Measurements from ENCODE around the gene CHPT1.

The CHPT1 gene

GRCh38 chr12:101767537-101767936, 70.1 kb downstream of the CHPT1 start:
- no peak for DNase-seq

DNA sequence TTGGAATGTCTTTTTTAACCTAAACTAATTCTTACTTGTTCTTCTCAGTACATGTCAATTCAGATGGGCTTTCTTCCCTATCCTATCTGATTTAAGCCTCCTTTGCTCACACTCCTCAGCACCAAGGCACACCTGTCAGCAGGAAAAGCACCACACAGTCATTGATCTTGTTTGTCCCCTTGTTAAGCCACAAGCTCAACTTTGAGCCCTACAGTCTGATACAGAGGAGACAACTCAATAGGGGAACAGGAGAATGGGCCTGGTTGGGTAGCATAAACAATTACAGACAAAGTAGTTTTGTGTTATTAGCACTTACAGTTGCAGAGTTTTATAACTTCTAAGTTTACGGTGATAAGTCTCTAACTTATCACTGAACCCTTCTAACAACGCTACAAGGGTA, 71.3 kb downstream of the CHPT1 start:
- DNase-seq = no peak

DNA sequence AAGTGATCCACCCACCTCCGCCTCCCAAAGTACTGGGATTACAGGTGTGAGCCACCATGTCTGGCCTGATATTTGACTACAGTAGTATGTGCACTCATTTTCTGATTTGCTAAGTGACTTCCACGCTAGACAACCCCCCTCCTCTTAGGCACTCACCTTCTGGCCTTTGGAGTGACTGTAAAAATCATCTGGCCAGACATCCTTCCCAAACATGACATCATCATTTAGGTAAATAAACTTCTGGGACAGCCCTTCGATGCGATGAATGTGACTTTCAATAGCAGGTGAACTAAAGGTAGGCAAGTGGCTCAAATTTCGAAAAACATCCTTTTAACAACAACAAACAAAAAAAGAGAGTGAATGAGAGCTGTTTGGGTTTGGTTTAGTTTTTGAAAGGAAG, 72.4 kb downstream of the CHPT1 start:
- no peak for DNase-seq

GRCh38 chr12:101772012-101772775, 74.8 kb downstream of the CHPT1 start:
- no peak for DNase-seq

DNA sequence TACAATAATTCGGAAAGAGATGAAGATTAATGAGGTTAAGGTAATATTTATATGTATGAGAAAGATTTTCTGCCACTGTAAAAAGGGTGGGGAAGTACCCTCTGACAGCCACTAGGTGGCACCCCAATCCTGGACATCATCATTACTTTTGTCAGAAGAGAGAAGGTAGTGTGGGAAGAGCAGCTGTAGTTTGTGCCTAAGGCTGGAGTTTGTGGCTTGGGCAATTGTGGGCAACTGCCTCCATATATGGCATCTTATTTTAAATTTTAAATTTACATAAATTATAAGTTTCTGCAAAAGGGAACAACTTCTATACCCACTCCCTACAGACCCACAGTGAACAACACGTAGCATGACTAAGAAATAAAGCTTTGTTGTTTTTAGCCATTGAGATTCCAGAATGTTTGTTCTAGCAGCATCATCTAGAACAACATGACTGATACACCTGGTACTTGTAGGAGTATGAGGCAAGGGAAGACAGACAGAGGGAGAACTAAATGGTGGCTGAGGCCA, 76.3 kb downstream of the CHPT1 start:
- no peak for DNase-seq

GRCh38 chr12:101775816-101776215, 78.4 kb downstream of the CHPT1 start:
- DNase-seq = no peak

GRCh38 chr12:101777485-101777884, 80.0 kb downstream of the CHPT1 start:
- no peak for DNase-seq

- DNase-seq = no peak
Measured at GRCh38 chr12:101777978-101778377, 80.5 kb downstream of the CHPT1 start.
